ENCODE measurements around the gene DNAJB6. TPM values are rescaled to one million over a fixed set of nuclear protein-coding genes. Genes with fewer than 3 reads are reported as not detected.

Gene DNAJB6
- total RNA-seq, 1 donor from 2014 or later: 172 TPM

GRCh38 chr7:157412021-157412443, 75.2 kb downstream of the DNAJB6 start:
- H3K4me1 Mint-ChIP-seq: peaks cover 18% of the 10 kb centered on the region
- no peaks in the 10 kb centered on the region for H3K79me2 ChIP-seq (ENCODE audit: low read depth)
- H3K36me3 ChIP-seq: no peaks in the 10 kb centered on the region
- DNase-seq (ENCODE audit: low spot score): no peak
- no peaks in the 10 kb centered on the region for H3K27me3 ChIP-seq
- H3F3A ChIP-seq (ENCODE audit: low read depth): peaks cover 12% of the 10 kb centered on the region
- H3K36me3 Mint-ChIP-seq: peaks cover 42% of the 10 kb centered on the region
- no peak overlapping the region for H3K27ac ChIP-seq
- H3K4me3 Mint-ChIP-seq: no peak overlapping the region
- H3K4me3 ChIP-seq: no peak overlapping the region
- no peak overlapping the region for H3K9ac ChIP-seq
- no peak overlapping the region for H2AFZ ChIP-seq (replicated peaks)
- H3K27me3 Mint-ChIP-seq (ENCODE audit: insufficient read depth, low read depth): peaks cover 8% of the 10 kb centered on the region
- H3K4me1 ChIP-seq: peaks cover 11% of the 10 kb centered on the region
- H3K27ac Mint-ChIP-seq: peak overlapping the region; percentile 42
- TF ChIP-seq EZH2phosphoT487 (IDR thresholded peaks at IDR 0.05) (no peak), EZH2 (IDR thresholded peaks at IDR 0.05) (no peak), CTCF (IDR thresholded peaks at IDR 0.05) (no peak)
- H3K4me2 ChIP-seq: no peak overlapping the region
- peaks cover 3% of the 10 kb centered on the region for H3K9me3 Mint-ChIP-seq
- no peaks in the 10 kb centered on the region for H3K9me3 ChIP-seq (ENCODE audit: low read depth)
- no peaks in the 10 kb centered on the region for H4K20me1 ChIP-seq (ENCODE audit: low read depth)

- Histone ChIP-seq H3K4me1 (peaks cover 11% of the 10 kb centered on the region), H2AFZ (replicated peaks) (no peak overlapping the region), H3K9ac (no peak overlapping the region), H3F3A (ENCODE audit: low read depth) (peaks cover 12% of the 10 kb centered on the region), H3K79me2 (ENCODE audit: low read depth) (no peaks in the 10 kb centered on the region), H3K9me3 (ENCODE audit: low read depth) (no peaks in the 10 kb centered on the region), H3K4me3 (no peak overlapping the region), H3K4me2 (no peak overlapping the region), H4K20me1 (ENCODE audit: low read depth) (no peaks in the 10 kb centered on the region), H3K36me3 (no peaks in the 10 kb centered on the region), H3K27me3 (no peaks in the 10 kb centered on the region), H3K27ac (peak overlapping the region; percentile 60)
- no peak for DNase-seq (ENCODE audit: low spot score)
- TF ChIP-seq EZH2phosphoT487 (IDR thresholded peaks at IDR 0.05): no peak
- no peak for TF ChIP-seq EZH2 (IDR thresholded peaks at IDR 0.05)
- TF ChIP-seq CTCF (IDR thresholded peaks at IDR 0.05): no peak
- H3K4me1 Mint-ChIP-seq: peaks cover 19% of the 10 kb centered on the region
- no peak overlapping the region for H3K4me3 Mint-ChIP-seq
- peak overlapping the region; percentile 74 for H3K27ac Mint-ChIP-seq
- peaks cover 8% of the 10 kb centered on the region for H3K27me3 Mint-ChIP-seq (ENCODE audit: insufficient read depth, low read depth)
- peaks cover 3% of the 10 kb centered on the region for H3K9me3 Mint-ChIP-seq
- peaks cover 46% of the 10 kb centered on the region for H3K36me3 Mint-ChIP-seq
Observed at GRCh38 chr7:157412491-157413180, 75.8 kb downstream of the DNAJB6 start.

- H2AFZ ChIP-seq (replicated peaks): no peak overlapping the region
- H3K9me3 Mint-ChIP-seq: peaks cover 3% of the 10 kb centered on the region
- no peaks in the 10 kb centered on the region for H3K27me3 ChIP-seq
- no peak overlapping the region for H3K4me3 ChIP-seq
- H3K4me2 ChIP-seq: no peak overlapping the region
- H3K27me3 Mint-ChIP-seq (ENCODE audit: insufficient read depth, low read depth): peaks cover 5% of the 10 kb centered on the region
- no peak overlapping the region for H3K9ac ChIP-seq
- no peak overlapping the region for H3K27ac ChIP-seq
- DNase-seq (ENCODE audit: low spot score): no peak
- no peaks in the 10 kb centered on the region for H3K36me3 ChIP-seq
- H3K27ac Mint-ChIP-seq: no peak overlapping the region
- no peak overlapping the region for H3K4me3 Mint-ChIP-seq
- peaks cover 40% of the 10 kb centered on the region for H3K36me3 Mint-ChIP-seq
- TF ChIP-seq EZH2phosphoT487 (IDR thresholded peaks at IDR 0.05) (no peak), CTCF (IDR thresholded peaks at IDR 0.05) (no peak), EZH2 (IDR thresholded peaks at IDR 0.05) (no peak)
- H4K20me1 ChIP-seq (ENCODE audit: low read depth): no peaks in the 10 kb centered on the region
- no peaks in the 10 kb centered on the region for H3K79me2 ChIP-seq (ENCODE audit: low read depth)
- no peaks in the 10 kb centered on the region for H3K9me3 ChIP-seq (ENCODE audit: low read depth)
- peaks cover 11% of the 10 kb centered on the region for H3K4me1 ChIP-seq
- H3F3A ChIP-seq (ENCODE audit: low read depth): peaks cover 12% of the 10 kb centered on the region
- H3K4me1 Mint-ChIP-seq: peaks cover 15% of the 10 kb centered on the region
Observed at GRCh38 chr7:157413881-157414701, 77.3 kb downstream of the DNAJB6 start.

Data from neural progenitor cell (in vitro differentiated cells).